Measurements from ENCODE around the gene LRRC4C. TPM values are rescaled to one million over a fixed set of nuclear protein-coding genes. Genes with fewer than 3 reads are reported as not detected.

Gene LRRC4C
- total and polyA plus RNA-seq, 4 donors = 0.33 to 5.3 (median 0.43) TPM

- WGBS, 2 donors = 77 to 87% methylated on average over 3 of the region's 3 CpGs
These were observed 780.2 kb downstream of the LRRC4C start for GRCh38 chr11:40679276-40679675.

GRCh38 chr11:40647295-40647694 is 812.2 kb downstream of the LRRC4C start:
- Histone ChIP-seq H3K9ac (ENCODE audit: insufficient read depth in 1 of 2, low read length in 2 of 2) (no peak overlapping the region), H3K9me3 (ENCODE audit: control insufficient read depth in 4 of 4, insufficient read depth in 3 of 4, low read length in 3 of 4) (peaks cover 0 to 6% (median 1%) of the 10 kb centered on the region in 4 donors), H3K27ac (ENCODE audit: low read depth in 1 of 2, low read length in 1 of 2) (no peak overlapping the region), H3K4me3 (no peak overlapping the region), H3K4me1 (ENCODE audit: control insufficient read depth in 5 of 5, insufficient read depth in 5 of 5, low read length in 5 of 5) (no peaks in the 10 kb centered on the region), H3K27me3 (ENCODE audit: control insufficient read depth in 3 of 3, insufficient read depth in 3 of 3, low read length in 2 of 3) (no peaks in the 10 kb centered on the region), H3K36me3 (ENCODE audit: control insufficient read depth in 4 of 4, insufficient read depth in 4 of 4, low read length in 4 of 4) (no peaks in the 10 kb centered on the region)
- no peak for TF ChIP-seq CTCF (IDR thresholded peaks at IDR 0.05; ENCODE audit: control extremely low read depth, extremely low read depth)
- 82 to 83% methylated on average over 2 of the region's 2 CpGs for WGBS, 2 donors
- peak in 2 of 3 donors; percentile 1 to 13 for DNase-seq
- no peak for ATAC-seq (ENCODE audit: insufficient read depth, low FRiP score)

More at GRCh38 chr11:40679276-40679675, 780.2 kb downstream of the LRRC4C start:
- no peak for TF ChIP-seq CTCF (IDR thresholded peaks at IDR 0.05; ENCODE audit: control extremely low read depth, extremely low read depth)
- ATAC-seq (ENCODE audit: insufficient read depth, low FRiP score) = no peak
- no peaks in the 10 kb centered on the region for H3K36me3 ChIP-seq (ENCODE audit: control insufficient read depth in 4 of 4, insufficient read depth in 4 of 4, low read length in 4 of 4)
- no peaks in the 10 kb centered on the region for H3K27me3 ChIP-seq (ENCODE audit: control insufficient read depth in 3 of 3, insufficient read depth in 3 of 3, low read length in 2 of 3)
- H3K9ac ChIP-seq (ENCODE audit: insufficient read depth in 1 of 2, low read length in 2 of 2) = no peak overlapping the region
- H3K9me3 ChIP-seq (ENCODE audit: control insufficient read depth in 4 of 4, insufficient read depth in 3 of 4, low read length in 3 of 4) = peaks cover 0 to 6% (median 0%) of the 10 kb centered on the region in 4 donors
- H3K27ac ChIP-seq (ENCODE audit: low read depth in 1 of 2, low read length in 1 of 2) = no peak overlapping the region
- DNase-seq = no peak
- no peaks in the 10 kb centered on the region for H3K4me1 ChIP-seq (ENCODE audit: control insufficient read depth in 5 of 5, insufficient read depth in 5 of 5, low read length in 5 of 5)
- H3K4me3 ChIP-seq = no peak overlapping the region

DNA sequence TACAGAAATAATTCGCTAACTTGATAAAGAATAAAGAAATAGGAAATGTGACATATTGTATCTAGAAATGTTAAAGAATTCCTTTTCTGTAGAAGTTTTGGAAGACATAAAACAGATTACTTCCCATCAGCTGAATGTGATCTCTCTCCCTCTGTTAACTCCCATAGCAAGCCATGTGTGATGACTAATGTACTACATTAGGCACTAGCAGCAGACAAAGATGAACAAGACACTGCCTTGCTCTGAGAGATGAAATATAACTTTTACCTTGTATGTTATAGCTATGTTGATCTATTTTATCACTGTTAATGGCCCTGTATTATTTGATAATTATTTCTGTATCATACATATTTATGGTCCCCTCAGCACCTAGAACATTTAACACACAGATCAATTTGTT is 817.2 kb downstream of the LRRC4C start:
- no peaks in the 10 kb centered on the region for H3K4me1 ChIP-seq (ENCODE audit: control insufficient read depth in 5 of 5, insufficient read depth in 5 of 5, low read length in 5 of 5)
- H3K27ac ChIP-seq (ENCODE audit: low read depth in 1 of 2, low read length in 1 of 2) = no peak overlapping the region
- H3K36me3 ChIP-seq (ENCODE audit: control insufficient read depth in 4 of 4, insufficient read depth in 4 of 4, low read length in 4 of 4) = no peaks in the 10 kb centered on the region
- H3K9ac ChIP-seq (ENCODE audit: insufficient read depth in 1 of 2, low read length in 2 of 2) = no peak overlapping the region
- H3K9me3 ChIP-seq (ENCODE audit: control insufficient read depth in 4 of 4, insufficient read depth in 3 of 4, low read length in 3 of 4) = no peaks in the 10 kb centered on the region
- DNase-seq = no peak
- TF ChIP-seq CTCF (IDR thresholded peaks at IDR 0.05; ENCODE audit: control extremely low read depth, extremely low read depth) = no peak
- H3K4me3 ChIP-seq = no peak overlapping the region
- H3K27me3 ChIP-seq (ENCODE audit: control insufficient read depth in 3 of 3, insufficient read depth in 3 of 3, low read length in 2 of 3) = no peaks in the 10 kb centered on the region
- ATAC-seq (ENCODE audit: insufficient read depth, low FRiP score) = no peak
- WGBS, 2 donors = 81 to 83% methylated on average over 1 of the region's 1 CpG

GRCh38 chr11:40619654-40620053 is 839.8 kb downstream of the LRRC4C start:
- Histone ChIP-seq H3K4me1 (ENCODE audit: control insufficient read depth in 5 of 5, insufficient read depth in 5 of 5, low read length in 5 of 5) (no peaks in the 10 kb centered on the region), H3K36me3 (ENCODE audit: control insufficient read depth in 4 of 4, insufficient read depth in 4 of 4, low read length in 4 of 4) (no peaks in the 10 kb centered on the region), H3K9me3 (ENCODE audit: control insufficient read depth in 4 of 4, insufficient read depth in 3 of 4, low read length in 3 of 4) (peaks cover 0 to 2% (median 0%) of the 10 kb centered on the region in 4 donors), H3K27ac (ENCODE audit: low read depth in 1 of 2, low read length in 1 of 2) (no peak overlapping the region), H3K27me3 (ENCODE audit: control insufficient read depth in 3 of 3, insufficient read depth in 3 of 3, low read length in 2 of 3) (no peaks in the 10 kb centered on the region), H3K9ac (ENCODE audit: insufficient read depth in 1 of 2, low read length in 2 of 2) (no peak overlapping the region), H3K4me3 (no peak overlapping the region)
- 69 to 81% methylated on average over 3 of the region's 3 CpGs for WGBS, 2 donors
- ATAC-seq (ENCODE audit: insufficient read depth, low FRiP score) (no peak), DNase-seq (no peak)
- no peak for TF ChIP-seq CTCF (IDR thresholded peaks at IDR 0.05; ENCODE audit: control extremely low read depth, extremely low read depth)

All from lung (tissue), 12 donors.